IPS-18c (cell line): ENCODE data around the gene NEURL3.

ENCODE experiments used
- H3K4me3 ChIP-seq: 2 replicates; pipeline ENCODE4 v1.7.0; 2013; ENCODE audit warnings: low read depth, mild to moderate bottlenecking, low read length, moderate library complexity; ENCODE audit not compliant: insufficient read depth
- H3K9me3 ChIP-seq: one replicate; pipeline ENCODE4 v1.6.1; 2013; ENCODE audit warnings: mild to moderate bottlenecking, low read length, moderate library complexity; ENCODE audit not compliant: control insufficient read depth, insufficient read depth

NEURL3 gene

DNA sequence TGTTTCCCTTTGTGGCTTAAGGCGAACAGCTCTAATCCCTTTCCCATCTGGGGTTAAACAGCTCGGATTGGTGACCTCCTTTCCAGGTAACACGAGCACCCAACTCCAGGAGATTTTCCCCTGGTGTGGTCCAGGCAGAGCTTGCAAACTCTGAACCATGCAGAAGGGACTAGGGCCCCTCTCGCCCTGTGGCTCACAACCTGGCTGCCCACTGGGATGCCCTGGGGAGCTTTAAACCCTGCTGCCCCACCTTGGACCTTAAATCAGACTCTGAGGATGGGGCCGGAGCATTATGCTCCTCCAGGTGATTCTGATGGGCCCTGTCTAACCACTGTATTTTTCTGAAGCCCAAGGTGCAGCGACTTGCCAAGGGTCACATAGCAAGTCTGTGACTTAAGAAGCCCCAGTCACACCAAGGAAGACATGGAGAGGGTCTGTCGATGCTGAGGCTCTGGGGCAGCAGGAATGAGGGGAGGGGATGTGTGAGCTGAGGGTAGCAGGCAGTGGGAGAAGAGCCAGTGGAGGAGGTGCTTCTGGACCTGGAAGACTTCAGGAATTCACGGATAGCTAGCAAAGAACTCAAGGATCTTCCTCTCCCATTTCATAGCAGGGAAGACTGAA is 37.3 kb upstream of the NEURL3 start:
- H3K9me3 ChIP-seq = no peaks in the 10 kb centered on the region
- H3K4me3 ChIP-seq = no peak overlapping the region

DNA sequence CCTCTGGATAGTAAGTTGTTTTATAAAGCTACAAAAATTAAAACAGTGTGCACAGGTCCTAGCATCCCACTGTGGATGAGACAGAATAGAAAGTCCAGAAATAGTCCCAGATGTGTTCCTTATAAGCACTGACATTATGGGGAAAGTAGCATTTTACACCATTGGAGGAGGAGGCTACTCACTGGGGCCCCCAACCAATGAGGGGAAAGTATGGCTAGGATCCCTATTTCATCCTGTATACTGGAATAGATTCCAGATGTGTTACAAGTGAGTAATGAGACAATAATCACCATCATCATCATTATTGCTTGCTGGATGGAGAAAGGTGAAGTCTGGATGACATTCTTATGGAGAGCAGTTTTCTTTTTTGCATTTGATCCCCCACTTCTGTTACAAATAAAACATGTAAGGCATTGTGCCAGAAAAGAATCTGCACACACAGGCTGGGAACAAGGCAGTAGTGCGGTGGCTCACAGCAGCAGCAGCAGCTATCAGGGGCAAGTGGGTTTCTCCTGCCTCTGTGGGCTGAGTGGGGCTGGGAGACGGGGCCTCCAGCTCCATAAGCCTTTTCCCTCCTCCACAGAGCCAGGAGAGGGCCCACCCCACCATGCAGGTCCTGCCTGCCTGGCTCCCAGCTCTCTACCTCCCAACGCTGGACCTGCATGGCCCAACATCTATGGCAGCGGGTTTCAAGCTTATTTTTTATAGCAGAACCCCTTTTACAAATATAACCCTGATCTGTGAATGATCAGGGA is 36.4 kb upstream of the NEURL3 start:
- Histone ChIP-seq H3K9me3 (no peaks in the 10 kb centered on the region), H3K4me3 (no peak overlapping the region)

DNA sequence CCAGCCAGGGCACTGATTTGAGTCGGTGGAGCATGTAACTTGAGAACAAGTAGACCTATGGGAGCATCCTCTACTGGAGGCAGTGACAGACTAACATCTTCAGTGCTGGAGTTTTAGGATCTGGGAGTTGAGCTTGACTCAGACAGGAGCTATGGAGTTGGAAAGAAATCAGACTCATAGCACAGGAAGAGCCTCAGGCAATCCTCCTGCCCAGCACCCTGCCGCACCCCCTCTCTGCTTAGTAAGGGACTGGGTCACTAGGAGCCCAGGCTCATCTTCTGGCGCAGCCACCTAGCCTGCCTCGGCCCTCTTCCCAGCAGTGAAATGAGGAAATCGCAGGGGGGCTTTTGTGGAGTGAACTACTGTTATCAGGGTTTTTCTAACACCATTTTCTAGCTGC is 35.0 kb upstream of the NEURL3 start:
- no peak overlapping the region for H3K4me3 ChIP-seq
- H3K9me3 ChIP-seq = no peaks in the 10 kb centered on the region

DNA sequence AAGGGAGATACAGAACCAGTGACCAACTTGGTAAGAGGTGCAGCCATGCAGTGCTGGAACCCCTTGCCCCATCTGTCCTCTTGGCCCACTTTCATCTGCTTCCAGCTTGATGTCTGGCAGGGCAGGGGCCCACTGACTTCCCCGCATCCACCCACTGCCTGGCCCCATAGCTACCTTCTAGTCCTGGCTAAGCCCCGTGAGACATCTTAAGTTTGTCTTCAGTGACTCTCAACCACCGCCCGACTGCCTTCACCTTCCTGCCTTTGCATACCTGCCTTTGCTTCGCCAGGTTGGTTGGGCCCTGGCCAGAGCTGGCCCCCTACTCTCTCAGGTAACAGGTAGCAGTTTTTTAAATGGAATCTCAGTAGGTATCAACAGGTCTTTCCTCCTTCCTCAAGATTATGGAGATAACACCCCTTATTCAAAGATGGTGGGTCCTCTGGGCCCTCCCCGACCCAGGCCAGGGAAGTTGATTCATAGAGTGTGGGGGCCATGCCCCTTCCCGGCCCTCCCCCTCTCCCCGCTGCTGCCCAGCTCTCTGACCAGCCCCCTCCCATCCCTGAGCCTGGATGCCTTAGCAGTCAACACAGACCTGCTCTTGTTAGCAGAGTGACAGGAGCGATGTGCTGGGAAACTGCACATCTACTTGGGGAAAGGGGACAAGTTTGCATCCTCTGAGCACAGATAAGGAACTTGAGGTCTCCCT is 34.2 kb upstream of the NEURL3 start:
- Histone ChIP-seq H3K4me3 (0 out of 2 replicates have a peak overlapping the region, but pooled peaks have one; percentile 71), H3K9me3 (no peaks in the 10 kb centered on the region)

DNA sequence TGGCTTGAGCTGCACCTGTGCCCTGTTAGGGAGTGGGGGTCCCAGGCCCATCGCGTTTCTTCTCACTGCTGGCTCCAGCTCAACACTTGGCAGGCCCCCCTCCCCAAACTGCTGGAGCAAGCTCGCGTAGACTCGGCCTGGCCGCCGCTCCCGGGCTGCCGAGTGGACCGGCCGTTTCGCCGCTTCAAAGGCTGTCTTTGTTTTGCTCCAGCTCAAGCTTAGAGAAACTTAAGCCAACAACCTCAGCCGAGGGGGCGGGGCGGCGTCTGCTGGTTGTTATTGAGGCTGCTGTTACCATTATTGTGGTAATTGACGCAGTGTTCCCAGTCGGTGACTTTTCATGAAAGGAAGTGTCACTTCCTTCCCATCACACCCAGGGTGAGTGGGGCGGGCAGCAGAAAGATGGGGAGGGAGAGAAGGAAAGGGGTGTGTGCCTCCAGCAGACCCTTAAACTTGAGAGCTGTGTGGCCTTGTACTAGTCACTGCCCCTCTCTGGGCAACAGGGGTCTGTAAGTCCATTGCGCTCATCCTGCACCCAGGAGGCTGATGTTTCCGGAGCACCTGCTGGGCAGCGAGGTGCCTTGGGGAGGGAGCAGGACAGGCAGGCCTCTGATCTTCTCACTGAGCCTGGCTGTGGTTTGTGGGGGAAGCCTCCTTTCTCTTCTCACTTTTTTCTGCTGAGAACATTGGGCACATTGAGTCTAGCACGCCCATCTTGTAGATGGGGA is 33.5 kb upstream of the NEURL3 start:
- Histone ChIP-seq H3K4me3 (peak overlapping the region; percentile 71), H3K9me3 (no peaks in the 10 kb centered on the region)

DNA sequence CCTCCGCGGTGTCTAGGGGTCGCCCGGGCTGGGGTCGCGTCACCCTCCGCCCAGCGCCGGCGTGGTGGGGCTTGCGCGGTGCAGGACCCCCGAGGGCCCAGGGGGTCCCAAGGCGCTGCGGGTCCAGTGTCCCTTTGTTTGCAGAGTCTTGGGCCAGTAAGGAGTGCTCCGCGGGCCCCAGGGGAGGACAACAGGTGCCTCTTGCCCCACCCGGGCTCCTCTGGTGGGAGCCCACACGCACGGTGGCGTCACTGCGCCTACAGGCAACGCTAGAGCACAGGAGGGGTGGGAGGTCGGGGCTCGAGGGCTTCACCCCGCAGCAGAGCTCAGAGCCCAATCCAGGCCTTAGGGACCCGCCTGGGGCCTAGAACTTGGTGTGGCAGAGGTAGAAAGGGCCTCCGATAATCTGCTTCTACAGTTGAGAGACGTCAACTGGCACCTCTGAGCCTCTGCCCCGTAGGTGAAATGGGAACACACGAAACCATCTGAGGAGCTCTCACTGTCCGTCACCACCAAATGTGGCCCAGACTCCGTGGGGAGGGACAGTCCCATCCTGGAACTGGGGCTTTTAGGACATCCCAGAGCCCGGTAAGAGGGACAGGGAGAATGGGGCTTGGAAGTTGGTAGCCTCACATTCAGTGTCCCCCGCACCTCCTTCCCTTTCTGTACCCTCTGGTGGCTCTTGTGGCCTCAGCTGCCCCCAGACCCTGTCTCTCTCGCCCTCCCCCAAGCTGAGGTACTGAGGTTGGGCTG is 32.8 kb upstream of the NEURL3 start:
- peak overlapping the region; percentile 71 for H3K4me3 ChIP-seq

DNA sequence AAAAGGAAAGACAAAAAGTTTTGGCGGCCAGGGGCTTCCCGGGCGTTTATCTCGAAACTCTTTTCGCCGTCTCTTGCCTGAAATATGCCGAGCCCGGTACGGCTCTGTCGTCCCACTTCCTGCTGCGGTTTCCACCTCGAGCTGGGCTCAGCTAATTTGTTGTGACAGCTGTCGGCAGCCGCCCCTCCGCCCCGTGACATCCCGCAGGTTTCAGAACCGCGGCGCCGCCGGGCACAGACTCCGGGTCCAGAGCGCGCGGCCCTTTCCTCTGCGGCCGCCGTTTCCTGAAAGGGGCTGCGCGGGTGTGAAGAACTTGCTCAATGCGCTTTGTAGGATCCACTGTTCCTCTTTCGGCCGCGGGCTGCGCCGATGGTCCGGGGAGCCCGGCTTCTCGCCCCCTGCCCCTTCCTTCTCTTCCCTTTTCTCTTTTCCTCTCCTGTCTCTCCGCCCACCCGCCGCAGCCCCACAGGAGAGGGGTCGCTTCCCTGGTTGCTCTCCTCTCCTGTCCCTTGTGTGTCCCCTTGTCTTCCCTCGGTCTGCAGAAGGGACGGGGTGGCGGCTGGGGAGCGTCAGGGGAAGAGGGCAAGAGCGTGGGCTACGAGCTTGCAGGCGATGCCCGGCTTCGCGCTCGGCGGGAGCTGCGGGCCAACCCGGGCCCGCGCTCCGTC is 32.0 kb upstream of the NEURL3 start:
- Histone ChIP-seq H3K4me3 (peak overlapping the region; percentile 71), H3K9me3 (no peaks in the 10 kb centered on the region)

More for the DNA sequence above, 32.8 kb upstream of the NEURL3 start:
- no peaks in the 10 kb centered on the region for H3K9me3 ChIP-seq

- peak within 1 kb of the TSS; percentile 71 for H3K4me3 ChIP-seq
Observed at GRCh38 chr2:96536445-96537065, 31.4 kb upstream of the NEURL3 start, which contains the start of gene ARID5A. TSS of gene ARID5A (plus strand) at chr2:96536752. CDS start at chr2:96536827, 75 bp downstream.

GRCh38 chr2:96535331-96535730 is 30.2 kb upstream of the NEURL3 start:
- Histone ChIP-seq H3K4me3 (no peak overlapping the region), H3K9me3 (no peaks in the 10 kb centered on the region)

More at GRCh38 chr2:96536445-96537065, 31.4 kb upstream of the NEURL3 start, which contains the start of gene ARID5A:
- H3K9me3 ChIP-seq = no peaks in the 10 kb centered on the region

GRCh38 chr2:96534701-96535181 is 29.6 kb upstream of the NEURL3 start:
- Histone ChIP-seq H3K4me3 (no peak overlapping the region), H3K9me3 (no peaks in the 10 kb centered on the region)

- H3K9me3 ChIP-seq = no peaks in the 10 kb centered on the region
Observed at GRCh38 chr2:96534141-96534540, 29.0 kb upstream of the NEURL3 start.

DNA sequence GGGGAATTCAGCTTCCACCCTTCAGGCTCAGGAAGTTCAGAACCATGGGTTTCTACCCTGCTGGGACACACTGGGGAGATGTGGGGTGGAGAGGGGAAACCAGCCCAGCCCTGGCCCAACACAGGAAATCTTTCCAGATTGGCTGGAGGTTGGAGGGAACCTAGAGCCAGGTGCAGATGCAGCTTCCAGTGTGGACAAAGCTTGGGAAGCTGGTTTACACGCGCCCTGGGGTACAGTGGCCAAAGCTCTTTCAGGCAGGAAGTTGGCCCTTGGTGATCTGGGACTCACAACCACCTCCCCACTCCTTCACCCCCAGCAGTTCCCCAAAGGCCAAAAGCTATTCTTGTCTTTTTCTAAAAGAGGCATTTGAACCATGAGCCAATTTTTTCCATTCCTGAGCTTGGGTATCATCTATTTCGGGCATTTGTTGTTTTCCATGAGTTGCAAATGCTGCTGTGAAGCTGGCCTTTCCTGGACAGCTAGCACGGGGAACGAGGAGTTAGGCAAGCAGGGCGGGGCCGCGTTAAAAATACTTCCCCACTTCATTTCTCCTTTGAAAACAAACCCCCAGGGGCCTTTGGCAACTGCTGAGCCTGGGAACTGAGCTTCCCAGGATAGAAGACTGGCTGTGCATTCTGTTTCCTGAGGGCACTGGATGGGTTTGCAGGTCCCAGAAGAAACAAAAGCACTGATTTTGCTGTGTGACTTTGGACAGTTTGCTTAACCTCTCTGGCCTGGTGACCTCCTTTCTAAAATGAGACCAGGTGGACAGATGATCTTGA is 28.3 kb upstream of the NEURL3 start:
- Histone ChIP-seq H3K9me3 (no peaks in the 10 kb centered on the region), H3K4me3 (no peak overlapping the region)

More at GRCh38 chr2:96534141-96534540, 29.0 kb upstream of the NEURL3 start:
- H3K4me3 ChIP-seq = no peak overlapping the region

DNA sequence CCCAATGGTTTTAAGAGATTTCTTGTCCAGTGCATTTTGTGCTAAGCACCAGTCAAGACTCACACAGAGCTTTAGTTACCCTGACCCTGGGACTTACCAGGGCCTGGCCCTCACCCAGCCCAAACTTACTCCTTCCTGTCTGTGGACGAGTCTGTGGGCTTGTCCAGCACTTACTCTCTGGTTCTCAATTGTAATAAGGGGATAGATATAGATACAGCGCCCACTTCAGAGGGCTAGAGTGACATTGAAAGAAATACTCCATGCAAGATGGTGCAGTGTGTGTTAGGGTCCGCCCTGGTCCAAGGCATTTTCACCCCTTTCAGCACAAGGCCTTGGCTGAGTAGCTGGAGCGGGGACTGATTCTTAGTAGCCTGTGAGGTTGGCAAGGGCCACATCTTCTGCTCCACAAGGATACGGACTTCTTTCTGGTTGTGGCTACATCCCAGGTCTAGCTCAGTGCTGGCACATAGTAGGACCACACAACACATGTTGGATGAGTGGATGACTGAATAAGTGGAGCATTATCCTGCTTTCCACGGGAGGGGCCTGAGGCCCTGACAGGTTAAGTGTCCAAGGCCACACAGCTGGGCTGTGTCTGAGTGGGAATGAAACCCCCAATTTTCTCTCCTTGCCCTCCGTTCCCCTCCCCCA is 27.6 kb upstream of the NEURL3 start:
- Histone ChIP-seq H3K9me3 (no peaks in the 10 kb centered on the region), H3K4me3 (no peak overlapping the region)

DNA sequence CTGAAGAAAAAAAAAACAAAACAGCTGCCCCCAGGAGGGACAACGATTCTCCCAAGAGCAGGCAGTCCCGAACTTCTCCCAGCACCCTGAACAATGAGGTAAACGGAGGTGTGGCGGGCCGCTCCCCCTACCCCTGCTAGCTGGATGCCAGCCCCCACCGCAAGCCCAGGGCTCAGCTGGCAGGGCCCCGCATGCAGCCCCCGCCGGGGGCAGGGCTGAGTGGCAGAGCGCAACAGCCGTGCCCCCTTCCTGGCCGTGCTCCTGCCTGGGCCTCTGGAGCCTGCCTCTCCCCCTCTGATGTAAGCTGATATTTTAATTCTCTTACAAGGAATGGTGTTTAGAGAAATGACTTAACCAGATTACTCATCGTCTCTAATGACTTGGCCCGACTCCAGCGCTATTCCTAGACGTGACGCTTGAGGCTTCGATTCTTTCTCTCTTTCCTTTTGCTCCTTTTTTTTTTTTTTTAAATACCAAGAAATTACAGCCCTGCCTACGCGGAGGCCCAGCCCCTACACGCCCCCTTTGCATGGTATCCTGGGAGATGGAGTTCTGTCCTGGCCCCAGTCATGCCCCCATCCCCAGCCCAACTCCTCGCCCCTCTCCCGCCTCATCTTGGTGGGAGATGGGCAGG is 26.8 kb upstream of the NEURL3 start:
- peak overlapping the region; percentile 43 for H3K4me3 ChIP-seq
- H3K9me3 ChIP-seq = no peaks in the 10 kb centered on the region
